H1 (cell line): ENCODE data around the gene IL18BP.
A peak's percentile ranks its signal among the peaks of the same experiment; 100 is the strongest.

Experiments used
- BRCA1 ChIP-seq: IDR thresholded peaks from 2 replicates; pipeline ENCODE4 v1.6.1; 2012; ENCODE audit warnings: low read depth, low read length, improper control_type of control experiment
- CTCF ChIP-seq, 3 experiments: IDR thresholded peaks; 1 replicate in 2 of 3; 2 replicates in 1 of 3; pipeline versions ENCODE4 v1.5.1 to v1.6.1; 2011; ENCODE audit warnings: low read length in 3 of 3, mild to moderate bottlenecking in 3 of 3, inconsistent platforms in 2 of 3, low read depth in 1 of 3, moderate library complexity in 1 of 3; ENCODE audit not compliant: insufficient read depth in 1 of 3; ENCODE audit errors: control extremely low read depth in 1 of 3
- GABPA ChIP-seq: IDR thresholded peaks from 2 replicates; pipeline ENCODE4 v1.6.1; 2011; ENCODE audit warnings: mild to moderate bottlenecking, low read length, moderate library complexity, borderline replicate concordance; ENCODE audit not compliant: insufficient read depth
- GTF2F1 ChIP-seq: IDR thresholded peaks from 2 replicates; pipeline ENCODE4 v1.6.1; 2012; ENCODE audit warnings: low read depth, low read length, improper control_type of control experiment, borderline replicate concordance
- YY1 ChIP-seq: IDR thresholded peaks from 2 replicates; pipeline ENCODE4 v1.6.1; 2011; ENCODE audit warnings: low read depth, mild to moderate bottlenecking, low read length
- TF ChIP-seq, protein P1 (sequence below): fragments of 300-600 bp; sonication (generic); IDR thresholded peaks from 2 replicates; pipeline ENCODE4 v1.7.1; 2012; ENCODE audit warnings: low read length, moderate library complexity, mild to moderate bottlenecking, inconsistent platforms; ENCODE audit not compliant: insufficient replicate concordance
- TF ChIP-seq, protein P2 (sequence below): IDR thresholded peaks from 2 replicates; pipeline ENCODE4 v1.6.1; 2012; ENCODE audit warnings: low read length, inconsistent platforms

DNA sequence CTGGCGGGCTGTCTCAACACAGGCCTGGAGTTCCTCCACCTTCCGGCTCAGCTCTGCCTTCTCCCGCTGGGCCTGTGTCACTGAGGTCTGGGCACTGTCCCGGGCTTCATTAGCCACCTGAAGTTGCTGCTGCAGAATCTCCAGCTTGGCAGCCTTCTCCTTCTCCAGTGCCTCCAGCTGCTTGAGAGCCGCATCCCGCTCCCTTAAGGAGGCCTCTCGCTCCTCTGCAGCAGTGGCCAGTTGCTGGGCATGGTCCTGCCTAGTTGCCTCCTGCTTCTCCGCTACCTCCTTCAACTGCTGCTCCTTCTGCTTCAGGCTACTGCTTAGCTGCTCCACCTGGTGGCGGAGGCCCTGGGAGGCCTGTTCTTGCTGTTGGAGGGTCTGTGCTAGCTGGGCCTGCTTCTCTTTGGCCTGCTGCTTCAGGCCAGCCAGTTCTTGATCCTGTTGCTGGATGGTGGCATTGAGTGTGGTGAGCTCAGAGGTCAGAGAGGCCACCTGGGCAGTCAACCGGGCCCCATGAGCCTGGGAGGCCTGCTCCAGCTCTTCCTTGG, 16.9 kb downstream of the IL18BP start:
- TF ChIP-seq CTCF (IDR thresholded peaks at IDR 0.05; ENCODE audit: control extremely low read depth in 1 of 3, insufficient read depth in 1 of 3, low read depth in 1 of 3, low read length in 3 of 3) (peak; percentile 45 to 62 (median 57)), YY1 (no peak), BRCA1 (no peak), GTF2F1 (no peak), GABPA (no peak)
- TF ChIP-seq, protein P1, sequence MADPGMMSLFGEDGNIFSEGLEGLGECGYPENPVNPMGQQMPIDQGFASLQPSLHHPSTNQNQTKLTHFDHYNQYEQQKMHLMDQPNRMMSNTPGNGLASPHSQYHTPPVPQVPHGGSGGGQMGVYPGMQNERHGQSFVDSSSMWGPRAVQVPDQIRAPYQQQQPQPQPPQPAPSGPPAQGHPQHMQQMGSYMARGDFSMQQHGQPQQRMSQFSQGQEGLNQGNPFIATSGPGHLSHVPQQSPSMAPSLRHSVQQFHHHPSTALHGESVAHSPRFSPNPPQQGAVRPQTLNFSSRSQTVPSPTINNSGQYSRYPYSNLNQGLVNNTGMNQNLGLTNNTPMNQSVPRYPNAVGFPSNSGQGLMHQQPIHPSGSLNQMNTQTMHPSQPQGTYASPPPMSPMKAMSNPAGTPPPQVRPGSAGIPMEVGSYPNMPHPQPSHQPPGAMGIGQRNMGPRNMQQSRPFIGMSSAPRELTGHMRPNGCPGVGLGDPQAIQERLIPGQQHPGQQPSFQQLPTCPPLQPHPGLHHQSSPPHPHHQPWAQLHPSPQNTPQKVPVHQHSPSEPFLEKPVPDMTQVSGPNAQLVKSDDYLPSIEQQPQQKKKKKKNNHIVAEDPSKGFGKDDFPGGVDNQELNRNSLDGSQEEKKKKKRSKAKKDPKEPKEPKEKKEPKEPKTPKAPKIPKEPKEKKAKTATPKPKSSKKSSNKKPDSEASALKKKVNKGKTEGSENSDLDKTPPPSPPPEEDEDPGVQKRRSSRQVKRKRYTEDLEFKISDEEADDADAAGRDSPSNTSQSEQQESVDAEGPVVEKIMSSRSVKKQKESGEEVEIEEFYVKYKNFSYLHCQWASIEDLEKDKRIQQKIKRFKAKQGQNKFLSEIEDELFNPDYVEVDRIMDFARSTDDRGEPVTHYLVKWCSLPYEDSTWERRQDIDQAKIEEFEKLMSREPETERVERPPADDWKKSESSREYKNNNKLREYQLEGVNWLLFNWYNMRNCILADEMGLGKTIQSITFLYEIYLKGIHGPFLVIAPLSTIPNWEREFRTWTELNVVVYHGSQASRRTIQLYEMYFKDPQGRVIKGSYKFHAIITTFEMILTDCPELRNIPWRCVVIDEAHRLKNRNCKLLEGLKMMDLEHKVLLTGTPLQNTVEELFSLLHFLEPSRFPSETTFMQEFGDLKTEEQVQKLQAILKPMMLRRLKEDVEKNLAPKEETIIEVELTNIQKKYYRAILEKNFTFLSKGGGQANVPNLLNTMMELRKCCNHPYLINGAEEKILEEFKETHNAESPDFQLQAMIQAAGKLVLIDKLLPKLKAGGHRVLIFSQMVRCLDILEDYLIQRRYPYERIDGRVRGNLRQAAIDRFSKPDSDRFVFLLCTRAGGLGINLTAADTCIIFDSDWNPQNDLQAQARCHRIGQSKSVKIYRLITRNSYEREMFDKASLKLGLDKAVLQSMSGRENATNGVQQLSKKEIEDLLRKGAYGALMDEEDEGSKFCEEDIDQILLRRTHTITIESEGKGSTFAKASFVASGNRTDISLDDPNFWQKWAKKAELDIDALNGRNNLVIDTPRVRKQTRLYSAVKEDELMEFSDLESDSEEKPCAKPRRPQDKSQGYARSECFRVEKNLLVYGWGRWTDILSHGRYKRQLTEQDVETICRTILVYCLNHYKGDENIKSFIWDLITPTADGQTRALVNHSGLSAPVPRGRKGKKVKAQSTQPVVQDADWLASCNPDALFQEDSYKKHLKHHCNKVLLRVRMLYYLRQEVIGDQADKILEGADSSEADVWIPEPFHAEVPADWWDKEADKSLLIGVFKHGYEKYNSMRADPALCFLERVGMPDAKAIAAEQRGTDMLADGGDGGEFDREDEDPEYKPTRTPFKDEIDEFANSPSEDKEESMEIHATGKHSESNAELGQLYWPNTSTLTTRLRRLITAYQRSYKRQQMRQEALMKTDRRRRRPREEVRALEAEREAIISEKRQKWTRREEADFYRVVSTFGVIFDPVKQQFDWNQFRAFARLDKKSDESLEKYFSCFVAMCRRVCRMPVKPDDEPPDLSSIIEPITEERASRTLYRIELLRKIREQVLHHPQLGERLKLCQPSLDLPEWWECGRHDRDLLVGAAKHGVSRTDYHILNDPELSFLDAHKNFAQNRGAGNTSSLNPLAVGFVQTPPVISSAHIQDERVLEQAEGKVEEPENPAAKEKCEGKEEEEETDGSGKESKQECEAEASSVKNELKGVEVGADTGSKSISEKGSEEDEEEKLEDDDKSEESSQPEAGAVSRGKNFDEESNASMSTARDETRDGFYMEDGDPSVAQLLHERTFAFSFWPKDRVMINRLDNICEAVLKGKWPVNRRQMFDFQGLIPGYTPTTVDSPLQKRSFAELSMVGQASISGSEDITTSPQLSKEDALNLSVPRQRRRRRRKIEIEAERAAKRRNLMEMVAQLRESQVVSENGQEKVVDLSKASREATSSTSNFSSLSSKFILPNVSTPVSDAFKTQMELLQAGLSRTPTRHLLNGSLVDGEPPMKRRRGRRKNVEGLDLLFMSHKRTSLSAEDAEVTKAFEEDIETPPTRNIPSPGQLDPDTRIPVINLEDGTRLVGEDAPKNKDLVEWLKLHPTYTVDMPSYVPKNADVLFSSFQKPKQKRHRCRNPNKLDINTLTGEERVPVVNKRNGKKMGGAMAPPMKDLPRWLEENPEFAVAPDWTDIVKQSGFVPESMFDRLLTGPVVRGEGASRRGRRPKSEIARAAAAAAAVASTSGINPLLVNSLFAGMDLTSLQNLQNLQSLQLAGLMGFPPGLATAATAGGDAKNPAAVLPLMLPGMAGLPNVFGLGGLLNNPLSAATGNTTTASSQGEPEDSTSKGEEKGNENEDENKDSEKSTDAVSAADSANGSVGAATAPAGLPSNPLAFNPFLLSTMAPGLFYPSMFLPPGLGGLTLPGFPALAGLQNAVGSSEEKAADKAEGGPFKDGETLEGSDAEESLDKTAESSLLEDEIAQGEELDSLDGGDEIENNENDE = no peak
- TF ChIP-seq, protein P2, sequence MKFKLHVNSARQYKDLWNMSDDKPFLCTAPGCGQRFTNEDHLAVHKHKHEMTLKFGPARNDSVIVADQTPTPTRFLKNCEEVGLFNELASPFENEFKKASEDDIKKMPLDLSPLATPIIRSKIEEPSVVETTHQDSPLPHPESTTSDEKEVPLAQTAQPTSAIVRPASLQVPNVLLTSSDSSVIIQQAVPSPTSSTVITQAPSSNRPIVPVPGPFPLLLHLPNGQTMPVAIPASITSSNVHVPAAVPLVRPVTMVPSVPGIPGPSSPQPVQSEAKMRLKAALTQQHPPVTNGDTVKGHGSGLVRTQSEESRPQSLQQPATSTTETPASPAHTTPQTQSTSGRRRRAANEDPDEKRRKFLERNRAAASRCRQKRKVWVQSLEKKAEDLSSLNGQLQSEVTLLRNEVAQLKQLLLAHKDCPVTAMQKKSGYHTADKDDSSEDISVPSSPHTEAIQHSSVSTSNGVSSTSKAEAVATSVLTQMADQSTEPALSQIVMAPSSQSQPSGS = no peak
